Adipose tissue (tissue), 3 donors: ENCODE data around the gene ITPR1. TPM values are rescaled to one million over a fixed set of nuclear protein-coding genes. Genes with fewer than 3 reads are reported as not detected.

Source experiments
- H3K27ac ChIP-seq: one replicate; pipeline ENCODE4 v1.5.1; 2013; ENCODE audit warnings: low read depth, low read length
- WGBS, 3 donors: extraction: QIAGEN DNeasy Blood & Tissue Kit; methylation state at CpG; one replicate each; pipeline ENCODE4 v1.1.7; 2013; 5-methylcytosine and 5-hydroxymethylcytosine counted together
- polyA plus RNA-seq, 3 donors: library from polyadenylated mRNA; stranded (reverse); fragments of 200-250 nt; gene quantifications; one replicate each; pipeline ENCODE4 v1.2.3, GENCODE V29; 2013
- donor health status: healthy with polysubstance abuse.
- donor health status: Bipolar disorder and iron deficiency.
- donor health status: healthy.

Gene ITPR1
- polyA plus RNA-seq, 3 donors = 3.5 to 14.2 (median 9.7) TPM

GRCh38 chr3:4504340-4505261 is 11.5 kb downstream of the ITPR1 start:
- 18 to 51% (median 24%) methylated on average over 14 of the region's 14 CpGs for WGBS, 3 donors
- H3K27ac ChIP-seq = no peak overlapping the region

GRCh38 chr3:4505688-4506558 is 12.8 kb downstream of the ITPR1 start:
- no peak overlapping the region for H3K27ac ChIP-seq
- 93 to 95% (median 93%) methylated on average over 6 of the region's 6 CpGs for WGBS, 3 donors

- WGBS, 3 donors = 74 to 89% (median 83%) methylated on average over 2 of the region's 2 CpGs
Observed at GRCh38 chr3:4506559-4507023, 13.4 kb downstream of the ITPR1 start.

GRCh38 chr3:4507024-4507596 is 14.0 kb downstream of the ITPR1 start:
- WGBS, 3 donors = 55 to 79% (median 62%) methylated on average over 5 of the region's 5 CpGs

More at GRCh38 chr3:4506559-4507023, 13.4 kb downstream of the ITPR1 start:
- no peak overlapping the region for H3K27ac ChIP-seq

GRCh38 chr3:4508048-4508981 is 15.2 kb downstream of the ITPR1 start:
- 75 to 78% (median 76%) methylated on average over 8 of the region's 8 CpGs for WGBS, 3 donors

More at GRCh38 chr3:4507024-4507596, 14.0 kb downstream of the ITPR1 start:
- H3K27ac ChIP-seq = no peak overlapping the region

GRCh38 chr3:4509043-4509442 is 15.9 kb downstream of the ITPR1 start:
- no peak overlapping the region for H3K27ac ChIP-seq

More at GRCh38 chr3:4508048-4508981, 15.2 kb downstream of the ITPR1 start:
- no peak overlapping the region for H3K27ac ChIP-seq

- 77 to 85% (median 77%) methylated on average over 5 of the region's 5 CpGs for whole genome bisulfite sequencing, 3 donors
- H3K27ac ChIP-seq = no peak overlapping the region
Observed at GRCh38 chr3:4509983-4510755, 17.0 kb downstream of the ITPR1 start.

- no peak overlapping the region for H3K27ac ChIP-seq
- 82 to 89% (median 82%) methylated on average over 7 of the region's 7 CpGs for WGBS, 3 donors
Observed at GRCh38 chr3:4511491-4512262, 18.5 kb downstream of the ITPR1 start.

- H3K27ac ChIP-seq = no peak overlapping the region
- WGBS, 3 donors = 57 to 67% (median 59%) methylated on average over 14 to 15 of the region's 15 CpGs
Observed at GRCh38 chr3:4512895-4513616, 19.9 kb downstream of the ITPR1 start.

GRCh38 chr3:4514321-4514720 is 21.2 kb downstream of the ITPR1 start:
- WGBS, 3 donors = 81 to 94% (median 91%) methylated on average over 5 of the region's 5 CpGs
- H3K27ac ChIP-seq = no peak overlapping the region

- H3K27ac ChIP-seq = no peak overlapping the region
- 74 to 80% (median 77%) methylated on average over 1 of the region's 1 CpG for WGBS, 3 donors
Observed at GRCh38 chr3:4514916-4515315, 21.8 kb downstream of the ITPR1 start.

GRCh38 chr3:4515916-4516579 is 22.9 kb downstream of the ITPR1 start:
- no peak overlapping the region for H3K27ac ChIP-seq
- 67 to 68% (median 68%) methylated on average over 7 of the region's 7 CpGs for WGBS, 3 donors

GRCh38 chr3:4517093-4517492 is 23.9 kb downstream of the ITPR1 start:
- H3K27ac ChIP-seq = no peak overlapping the region
- whole genome bisulfite sequencing, 3 donors = 33 to 88% (median 43%) methylated on average over 5 of the region's 5 CpGs

GRCh38 chr3:4517643-4518311 is 24.6 kb downstream of the ITPR1 start:
- 26 to 39% (median 32%) methylated on average over 3 of the region's 3 CpGs for WGBS, 3 donors
- no peak overlapping the region for H3K27ac ChIP-seq
